Vagina (tissue), 2 donors: ENCODE results near the gene CPM.

ENCODE experiments used
- POLR2A ChIP-seq, 2 donors: fragments of 450-650 bp; IDR thresholded peaks; one replicate each; pipeline ENCODE4 v1.6.1; 2017; ENCODE audit warnings: antibody characterized with exemption in 2 of 2, mild to moderate bottlenecking in 2 of 2, moderate library complexity in 2 of 2
- TF ChIP-seq, protein P1 (sequence below), 3 experiments: fragments of 450-650 bp in 2 of 3; fragments of 200-600 bp in 1 of 3; sonication (generic) in 1 of 3; IDR thresholded peaks; one replicate each; pipeline ENCODE4 v1.5.1; 2017 to 2019; ENCODE audit warnings: antibody characterized with exemption in 3 of 3, mild to moderate bottlenecking in 2 of 3, moderate library complexity in 2 of 3

DNA sequence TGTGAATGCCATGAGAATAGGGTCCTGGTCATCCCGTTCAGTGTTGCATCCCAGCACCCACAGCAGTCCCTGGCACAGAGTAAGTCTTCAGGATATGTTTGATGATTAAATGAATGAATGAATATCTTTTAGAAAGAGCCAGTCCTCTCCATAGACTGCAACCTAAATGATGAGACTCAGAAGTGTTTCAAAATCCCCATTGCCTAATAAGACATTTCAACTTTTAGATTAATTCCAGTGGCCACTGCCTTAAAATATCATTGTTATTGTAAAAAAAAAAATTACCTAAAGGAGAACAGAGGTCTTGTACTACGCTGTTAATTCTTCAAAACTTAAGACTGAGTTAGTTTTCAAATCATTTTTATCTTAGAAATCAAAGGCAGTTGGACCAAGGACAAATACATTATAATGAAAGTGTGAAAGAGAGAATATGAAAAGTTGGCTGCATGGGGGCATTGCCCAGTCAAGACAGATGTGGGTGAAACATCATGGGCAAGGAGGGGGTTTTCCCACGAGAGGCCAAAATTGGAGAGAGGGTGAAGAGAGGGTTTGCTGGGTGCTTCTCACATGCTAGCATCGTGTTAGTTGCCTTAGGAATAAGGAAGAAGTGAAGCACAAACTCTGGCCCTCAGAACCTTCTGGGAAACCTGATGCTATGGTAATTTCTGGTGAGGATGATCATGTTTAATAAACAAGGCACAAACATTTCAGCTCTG, 26.3 kb upstream of the CPM start:
- TF ChIP-seq POLR2A (IDR thresholded peaks at IDR 0.05): no peak
- TF ChIP-seq, protein P1, sequence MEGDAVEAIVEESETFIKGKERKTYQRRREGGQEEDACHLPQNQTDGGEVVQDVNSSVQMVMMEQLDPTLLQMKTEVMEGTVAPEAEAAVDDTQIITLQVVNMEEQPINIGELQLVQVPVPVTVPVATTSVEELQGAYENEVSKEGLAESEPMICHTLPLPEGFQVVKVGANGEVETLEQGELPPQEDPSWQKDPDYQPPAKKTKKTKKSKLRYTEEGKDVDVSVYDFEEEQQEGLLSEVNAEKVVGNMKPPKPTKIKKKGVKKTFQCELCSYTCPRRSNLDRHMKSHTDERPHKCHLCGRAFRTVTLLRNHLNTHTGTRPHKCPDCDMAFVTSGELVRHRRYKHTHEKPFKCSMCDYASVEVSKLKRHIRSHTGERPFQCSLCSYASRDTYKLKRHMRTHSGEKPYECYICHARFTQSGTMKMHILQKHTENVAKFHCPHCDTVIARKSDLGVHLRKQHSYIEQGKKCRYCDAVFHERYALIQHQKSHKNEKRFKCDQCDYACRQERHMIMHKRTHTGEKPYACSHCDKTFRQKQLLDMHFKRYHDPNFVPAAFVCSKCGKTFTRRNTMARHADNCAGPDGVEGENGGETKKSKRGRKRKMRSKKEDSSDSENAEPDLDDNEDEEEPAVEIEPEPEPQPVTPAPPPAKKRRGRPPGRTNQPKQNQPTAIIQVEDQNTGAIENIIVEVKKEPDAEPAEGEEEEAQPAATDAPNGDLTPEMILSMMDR (IDR thresholded peaks at IDR 0.05): no peak
